ENCODE measurements around the gene POU2F3.

GRCh38 chr11:120222916-120223315, 17.0 kb upstream of the POU2F3 start:
- TF ChIP-seq REST (IDR thresholded peaks at IDR 0.05; ENCODE audit: insufficient read depth in 1 of 2, low read depth in 2 of 2, low read length in 2 of 2) (no peak), SIN3A (IDR thresholded peaks at IDR 0.05; ENCODE audit: borderline replicate concordance, insufficient read depth, low read length) (no peak), TAF1 (IDR thresholded peaks at IDR 0.05; ENCODE audit: borderline replicate concordance, insufficient read depth, low read length) (no peak), POLR2AphosphoS5 (IDR thresholded peaks at IDR 0.05; ENCODE audit: low read depth, low read length) (no peak), FOXP2 (optimal IDR thresholded peaks at IDR 0.05; ENCODE audit: borderline replicate concordance, extremely low read depth, extremely low read length, insufficient read depth) (no peak)
